ENCODE results near the gene ARHGEF39.

Gene ARHGEF39

GRCh38 chr9:35635730-35636129 is 29.3 kb downstream of the ARHGEF39 start:
- no peak overlapping the region for H2AFZ ChIP-seq (ENCODE audit: low read length)
- H3K14ac ChIP-seq (ENCODE audit: low read length) = no peak overlapping the region
- no peak overlapping the region for H4K8ac ChIP-seq (ENCODE audit: low read depth, low read length)
- H2BK15ac ChIP-seq (ENCODE audit: low read length) = no peak overlapping the region
- H3K79me1 ChIP-seq (ENCODE audit: low read depth, low read length) = no peaks in the 10 kb centered on the region
- H3K4me2 ChIP-seq (ENCODE audit: insufficient read depth, low read length, poor library complexity, severe bottlenecking) = no peak overlapping the region
- no peak for DNase-seq (ENCODE audit: low spot score)
- no peak overlapping the region for H2BK120ac ChIP-seq (ENCODE audit: low read depth, low read length)
- H3K4ac ChIP-seq (ENCODE audit: low read length) = no peak overlapping the region
- H3K9me3 ChIP-seq (replicated peaks in 1 of 2; ENCODE audit: control insufficient read depth in 2 of 2, insufficient read depth in 1 of 2, low read depth in 1 of 2, low read length in 2 of 2) = no peaks in the 10 kb centered on the region
- H3K27me3 ChIP-seq (ENCODE audit: control insufficient read depth in 3 of 3, insufficient read depth in 3 of 3, low read depth in 1 of 3, low read length in 3 of 3) = no peaks in the 10 kb centered on the region
- no peak overlapping the region for H2BK5ac ChIP-seq (ENCODE audit: low read length)
- H3K18ac ChIP-seq (ENCODE audit: low read length) = no peak overlapping the region
- no peaks in the 10 kb centered on the region for H3K36me3 ChIP-seq (replicated peaks in 1 of 2; ENCODE audit: control insufficient read depth in 2 of 2, insufficient read depth in 2 of 2, low read length in 2 of 2)
- no peak overlapping the region for H3K23ac ChIP-seq (ENCODE audit: low read depth, low read length, poor library complexity)
- H3K9ac ChIP-seq (ENCODE audit: low read depth, low read length, poor library complexity) = no peak overlapping the region
- H2BK12ac ChIP-seq (ENCODE audit: low read length) = no peak overlapping the region
- no peak overlapping the region for H2AK5ac ChIP-seq (ENCODE audit: low read depth, low read length)
- H3K4me1 ChIP-seq (ENCODE audit: control insufficient read depth in 2 of 2, insufficient read depth in 1 of 2, low read depth in 1 of 2, low read length in 2 of 2) = no peaks in the 10 kb centered on the region
- H3K27ac ChIP-seq (replicated peaks; ENCODE audit: low read length) = no peak overlapping the region
- no peak overlapping the region for H4K91ac ChIP-seq (ENCODE audit: low read depth, low read length, poor library complexity)
- no peak overlapping the region for H3K4me3 ChIP-seq (ENCODE audit: low read length in 2 of 2)

GRCh38 chr9:35629597-35629996 is 35.4 kb downstream of the ARHGEF39 start:
- no peak overlapping the region for H3K4ac ChIP-seq (ENCODE audit: low read length)
- no peaks in the 10 kb centered on the region for H3K4me1 ChIP-seq (ENCODE audit: control insufficient read depth in 2 of 2, insufficient read depth in 1 of 2, low read depth in 1 of 2, low read length in 2 of 2)
- H3K36me3 ChIP-seq (replicated peaks in 1 of 2; ENCODE audit: control insufficient read depth in 2 of 2, insufficient read depth in 2 of 2, low read length in 2 of 2) = no peaks in the 10 kb centered on the region
- no peak for DNase-seq (ENCODE audit: low spot score)
- H2BK15ac ChIP-seq (ENCODE audit: low read length) = no peak overlapping the region
- H2BK12ac ChIP-seq (ENCODE audit: low read length) = no peak overlapping the region
- H2BK5ac ChIP-seq (ENCODE audit: low read length) = no peak overlapping the region
- no peak overlapping the region for H2BK120ac ChIP-seq (ENCODE audit: low read depth, low read length)
- no peak overlapping the region for H4K91ac ChIP-seq (ENCODE audit: low read depth, low read length, poor library complexity)
- H3K9ac ChIP-seq (ENCODE audit: low read depth, low read length, poor library complexity) = peak overlapping the region; percentile 5
- H2AFZ ChIP-seq (ENCODE audit: low read length) = no peak overlapping the region
- H4K8ac ChIP-seq (ENCODE audit: low read depth, low read length) = no peak overlapping the region
- no peaks in the 10 kb centered on the region for H3K79me1 ChIP-seq (ENCODE audit: low read depth, low read length)
- WGBS, 2 donors (ENCODE audit: extremely low coverage in 2 of 2, insufficient read length in 2 of 2, insufficient replicate concordance in 1 of 2) = no CpG with 5 or more reads among the region's 5 CpGs
- H3K27ac ChIP-seq (replicated peaks; ENCODE audit: low read length) = no peak overlapping the region
- H2AK5ac ChIP-seq (ENCODE audit: low read depth, low read length) = no peak overlapping the region
- no peaks in the 10 kb centered on the region for H3K9me3 ChIP-seq (replicated peaks in 1 of 2; ENCODE audit: control insufficient read depth in 2 of 2, insufficient read depth in 1 of 2, low read depth in 1 of 2, low read length in 2 of 2)
- H3K4me2 ChIP-seq (ENCODE audit: insufficient read depth, low read length, poor library complexity, severe bottlenecking) = no peak overlapping the region
- H3K4me3 ChIP-seq (ENCODE audit: low read length in 2 of 2) = no peak overlapping the region
- no peak overlapping the region for H3K23ac ChIP-seq (ENCODE audit: low read depth, low read length, poor library complexity)
- H3K14ac ChIP-seq (ENCODE audit: low read length) = no peak overlapping the region
- no peaks in the 10 kb centered on the region for H3K27me3 ChIP-seq (ENCODE audit: control insufficient read depth in 3 of 3, insufficient read depth in 3 of 3, low read depth in 1 of 3, low read length in 3 of 3)
- no peak overlapping the region for H3K18ac ChIP-seq (ENCODE audit: low read length)

- Histone ChIP-seq H2BK15ac (ENCODE audit: low read length) (no peak overlapping the region), H3K36me3 (replicated peaks in 1 of 2; ENCODE audit: control insufficient read depth in 2 of 2, insufficient read depth in 2 of 2, low read length in 2 of 2) (no peaks in the 10 kb centered on the region), H4K8ac (ENCODE audit: low read depth, low read length) (no peak overlapping the region), H3K23ac (ENCODE audit: low read depth, low read length, poor library complexity) (no peak overlapping the region), H3K14ac (ENCODE audit: low read length) (no peak overlapping the region), H3K4me3 (ENCODE audit: low read length in 2 of 2) (no peak overlapping the region), H2BK120ac (ENCODE audit: low read depth, low read length) (no peak overlapping the region), H3K4ac (ENCODE audit: low read length) (no peak overlapping the region), H4K91ac (ENCODE audit: low read depth, low read length, poor library complexity) (no peak overlapping the region), H2AK5ac (ENCODE audit: low read depth, low read length) (no peak overlapping the region), H2BK5ac (ENCODE audit: low read length) (no peak overlapping the region), H2BK12ac (ENCODE audit: low read length) (no peak overlapping the region), H2AFZ (ENCODE audit: low read length) (no peak overlapping the region), H3K9me3 (replicated peaks in 1 of 2; ENCODE audit: control insufficient read depth in 2 of 2, insufficient read depth in 1 of 2, low read depth in 1 of 2, low read length in 2 of 2) (peaks cover 0 to 2% of the 10 kb centered on the region in 2 donors), H3K4me2 (ENCODE audit: insufficient read depth, low read length, poor library complexity, severe bottlenecking) (no peak overlapping the region), H3K79me1 (ENCODE audit: low read depth, low read length) (no peaks in the 10 kb centered on the region), H3K9ac (ENCODE audit: low read depth, low read length, poor library complexity) (no peak overlapping the region), H3K18ac (ENCODE audit: low read length) (no peak overlapping the region), H3K4me1 (ENCODE audit: control insufficient read depth in 2 of 2, insufficient read depth in 1 of 2, low read depth in 1 of 2, low read length in 2 of 2) (no peaks in the 10 kb centered on the region), H3K27me3 (ENCODE audit: control insufficient read depth in 3 of 3, insufficient read depth in 3 of 3, low read depth in 1 of 3, low read length in 3 of 3) (no peaks in the 10 kb centered on the region), H3K27ac (replicated peaks; ENCODE audit: low read length) (no peak overlapping the region)
- DNase-seq (ENCODE audit: low spot score) = no peak
- WGBS, 2 donors (ENCODE audit: extremely low coverage in 2 of 2, insufficient read length in 2 of 2, insufficient replicate concordance in 1 of 2) = no CpG with 5 or more reads among the region's 6 CpGs
Observed at GRCh38 chr9:35628389-35628991, 36.5 kb downstream of the ARHGEF39 start.

GRCh38 chr9:35627575-35627974 is 37.4 kb downstream of the ARHGEF39 start:
- peaks cover 0 to 2% of the 10 kb centered on the region in 2 donors for H3K9me3 ChIP-seq (replicated peaks in 1 of 2; ENCODE audit: control insufficient read depth in 2 of 2, insufficient read depth in 1 of 2, low read depth in 1 of 2, low read length in 2 of 2)
- no peak for DNase-seq (ENCODE audit: low spot score)
- H2BK120ac ChIP-seq (ENCODE audit: low read depth, low read length) = no peak overlapping the region
- no peaks in the 10 kb centered on the region for H3K27me3 ChIP-seq (ENCODE audit: control insufficient read depth in 3 of 3, insufficient read depth in 3 of 3, low read depth in 1 of 3, low read length in 3 of 3)
- H3K23ac ChIP-seq (ENCODE audit: low read depth, low read length, poor library complexity) = no peak overlapping the region
- no CpG with 5 or more reads among the region's 2 CpGs for WGBS, 2 donors (ENCODE audit: extremely low coverage in 2 of 2, insufficient read length in 2 of 2, insufficient replicate concordance in 1 of 2)
- no peak overlapping the region for H4K8ac ChIP-seq (ENCODE audit: low read depth, low read length)
- H3K18ac ChIP-seq (ENCODE audit: low read length) = no peak overlapping the region
- no peak overlapping the region for H2BK12ac ChIP-seq (ENCODE audit: low read length)
- H3K36me3 ChIP-seq (replicated peaks in 1 of 2; ENCODE audit: control insufficient read depth in 2 of 2, insufficient read depth in 2 of 2, low read length in 2 of 2) = no peaks in the 10 kb centered on the region
- H3K79me1 ChIP-seq (ENCODE audit: low read depth, low read length) = no peaks in the 10 kb centered on the region
- no peak overlapping the region for H2AK5ac ChIP-seq (ENCODE audit: low read depth, low read length)
- H3K9ac ChIP-seq (ENCODE audit: low read depth, low read length, poor library complexity) = no peak overlapping the region
- H3K4ac ChIP-seq (ENCODE audit: low read length) = no peak overlapping the region
- no peak overlapping the region for H4K91ac ChIP-seq (ENCODE audit: low read depth, low read length, poor library complexity)
- H3K4me1 ChIP-seq (ENCODE audit: control insufficient read depth in 2 of 2, insufficient read depth in 1 of 2, low read depth in 1 of 2, low read length in 2 of 2) = no peaks in the 10 kb centered on the region
- no peak overlapping the region for H3K4me3 ChIP-seq (ENCODE audit: low read length in 2 of 2)
- H2BK5ac ChIP-seq (ENCODE audit: low read length) = no peak overlapping the region
- H3K4me2 ChIP-seq (ENCODE audit: insufficient read depth, low read length, poor library complexity, severe bottlenecking) = no peak overlapping the region
- no peak overlapping the region for H2AFZ ChIP-seq (ENCODE audit: low read length)
- H3K27ac ChIP-seq (replicated peaks; ENCODE audit: low read length) = no peak overlapping the region
- no peak overlapping the region for H2BK15ac ChIP-seq (ENCODE audit: low read length)
- no peak overlapping the region for H3K14ac ChIP-seq (ENCODE audit: low read length)

Measured in neuronal stem cell (in vitro differentiated cells).